Vagina (tissue), 2 donors: ENCODE results near the gene C6orf132. TPM values are rescaled to one million over a fixed set of nuclear protein-coding genes. Genes with fewer than 3 reads are reported as not detected.

Experiments
- DNase-seq, 2 donors: peaks; one replicate each; pipeline ENCODE4 v3.0.0-alpha.2; 2017; ENCODE audit errors: extremely low spot score in 2 of 2
- H3K27ac ChIP-seq: fragments of 200-600 bp; sonication (generic); one replicate; pipeline ENCODE4 v1.5.1; 2019
- H3K27me3 ChIP-seq: fragments of 200-600 bp; sonication (generic); one replicate; pipeline ENCODE4 v1.5.1; 2019
- H3K36me3 ChIP-seq, 2 donors: fragments of 200-600 bp; sonication (generic); one replicate each; pipeline ENCODE4 v1.5.1; 2017 to 2019
- H3K4me1 ChIP-seq: fragments of 200-600 bp; sonication (generic); one replicate; pipeline ENCODE4 v1.5.1; 2019
- H3K4me3 ChIP-seq, 2 donors: fragments of 200-600 bp; sonication (generic); 1 replicate in 1 of 2; 2 replicates in 1 of 2; pipeline ENCODE4 v1.5.1; 2016 to 2019
- H3K9me3 ChIP-seq: fragments of 200-600 bp; sonication (generic); one replicate; pipeline ENCODE4 v1.5.1; 2019
- CTCF ChIP-seq, 3 experiments: fragments of 450-650 bp in 2 of 3; fragments of 200-600 bp in 1 of 3; sonication (generic) in 1 of 3; IDR thresholded peaks; one replicate each; pipeline ENCODE4 v1.5.1; 2017 to 2019; ENCODE audit warnings: antibody characterized with exemption in 3 of 3, mild to moderate bottlenecking in 2 of 3, moderate library complexity in 2 of 3
- POLR2A ChIP-seq, 2 donors: fragments of 450-650 bp; IDR thresholded peaks; one replicate each; pipeline ENCODE4 v1.6.1; 2017; ENCODE audit warnings: antibody characterized with exemption in 2 of 2, mild to moderate bottlenecking in 2 of 2, moderate library complexity in 2 of 2
- POLR2AphosphoS5 ChIP-seq, 2 donors: sonication (generic); formaldehyde crosslinking; IDR thresholded peaks; one replicate each; pipeline ENCODE4 v1.9.0; 2017; ENCODE audit warnings: antibody characterized with exemption in 2 of 2, mild to moderate bottlenecking in 2 of 2, low read depth in 1 of 2; ENCODE audit not compliant: insufficient read depth in 1 of 2
- intact Hi-C: fragments of 100-400 bp; cut with DNase I; formaldehyde crosslinking; loops from one replicate; pipeline ENCODE4 v1.15.1; 2023
- total RNA-seq: library from RNA; depleted of rRNA; stranded (reverse); fragments of >200 nt; gene quantifications from one replicate; pipeline ENCODE4 v1.2.3, GENCODE V29; 2016

The C6orf132 gene
- 78.6 TPM for total RNA-seq

DNA sequence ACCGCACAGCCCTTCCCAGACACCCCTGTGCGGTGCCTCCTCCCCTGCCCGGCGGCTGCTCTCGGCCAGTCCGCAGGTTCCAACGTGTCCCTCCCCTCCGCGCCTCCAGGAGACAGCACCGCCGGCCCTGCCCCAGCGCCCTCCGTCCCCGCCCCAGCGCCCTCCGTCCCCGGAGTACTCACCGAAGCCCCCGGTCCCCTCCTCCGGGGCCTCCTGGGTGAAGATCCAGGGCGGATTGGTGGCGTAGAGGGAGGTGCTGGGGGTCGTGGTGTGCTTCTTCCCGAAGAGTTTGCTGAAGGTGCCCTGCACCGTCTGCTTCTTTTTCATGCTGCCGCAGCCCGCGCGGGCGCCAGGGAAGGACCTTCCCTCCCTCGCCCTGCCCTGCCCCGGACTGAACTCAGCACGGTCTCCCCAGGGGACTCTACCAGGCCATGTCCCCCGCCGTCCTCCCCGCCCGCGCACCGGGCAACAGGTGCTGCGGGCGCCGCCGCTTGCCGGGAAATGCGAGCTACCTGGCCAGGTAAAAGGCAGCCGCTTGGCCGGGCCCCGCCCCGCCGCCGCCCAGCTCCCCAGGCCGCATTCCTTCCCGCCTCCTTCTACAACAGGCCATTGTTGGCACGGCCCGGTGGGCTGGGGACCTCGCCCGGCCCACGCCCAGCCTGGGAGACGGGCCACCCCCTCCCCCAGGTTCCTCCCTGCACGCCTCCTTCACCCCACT, at the start of gene C6orf132:
Gene C6orf132 (minus strand): TSS at position 503 of the 718 bp plus-strand sequence. CDS start 176 bp downstream, at position 327.
- DNase-seq, result no peak
- no peaks in the 10 kb centered on the region for H3K27me3 ChIP-seq
- no peak for TF ChIP-seq CTCF (IDR thresholded peaks at IDR 0.05)
- TF ChIP-seq POLR2AphosphoS5 (IDR thresholded peaks at IDR 0.05; ENCODE audit: insufficient read depth in 1 of 2, low read depth in 1 of 2), result no peak
- no peak for TF ChIP-seq POLR2A (IDR thresholded peaks at IDR 0.05)
- H3K4me3 ChIP-seq, result peak within 1 kb of the TSS; percentile 54 to 59
- no peaks in the 10 kb centered on the region for H3K36me3 ChIP-seq
- no peaks in the 10 kb centered on the region for H3K9me3 ChIP-seq
- H3K27ac ChIP-seq, result peak within 1 kb of the TSS; percentile 82
- intact Hi-C loops, result no loop called here
- peaks cover 41% of the 10 kb centered on the region for H3K4me1 ChIP-seq

- TF ChIP-seq POLR2AphosphoS5 (IDR thresholded peaks at IDR 0.05; ENCODE audit: insufficient read depth in 1 of 2, low read depth in 1 of 2), result no peak
- no peak for TF ChIP-seq CTCF (IDR thresholded peaks at IDR 0.05)
- Histone ChIP-seq H3K9me3 (no peaks in the 10 kb centered on the region), H3K36me3 (no peaks in the 10 kb centered on the region), H3K27me3 (no peaks in the 10 kb centered on the region), H3K27ac (no peak overlapping the region), H3K4me3 (no peak overlapping the region), H3K4me1 (peaks cover 8% of the 10 kb centered on the region)
- intact Hi-C loops, result no loop called here
- DNase-seq, result no peak
Observed at GRCh38 chr6:42190554-42191183, 48.2 kb upstream of the C6orf132 start.

- DNase-seq, result no peak
- H3K4me1 ChIP-seq, result peaks cover 8% of the 10 kb centered on the region
- TF ChIP-seq POLR2A (IDR thresholded peaks at IDR 0.05) (no peak), CTCF (IDR thresholded peaks at IDR 0.05) (no peak), POLR2AphosphoS5 (IDR thresholded peaks at IDR 0.05; ENCODE audit: insufficient read depth in 1 of 2, low read depth in 1 of 2) (no peak)
- no peaks in the 10 kb centered on the region for H3K9me3 ChIP-seq
- intact Hi-C loops, result no loop called here
- no peak overlapping the region for H3K27ac ChIP-seq
- H3K4me3 ChIP-seq, result no peak overlapping the region
- no peaks in the 10 kb centered on the region for H3K36me3 ChIP-seq
- no peaks in the 10 kb centered on the region for H3K27me3 ChIP-seq
Observed at GRCh38 chr6:42188406-42188805, 46.0 kb upstream of the C6orf132 start.

DNA sequence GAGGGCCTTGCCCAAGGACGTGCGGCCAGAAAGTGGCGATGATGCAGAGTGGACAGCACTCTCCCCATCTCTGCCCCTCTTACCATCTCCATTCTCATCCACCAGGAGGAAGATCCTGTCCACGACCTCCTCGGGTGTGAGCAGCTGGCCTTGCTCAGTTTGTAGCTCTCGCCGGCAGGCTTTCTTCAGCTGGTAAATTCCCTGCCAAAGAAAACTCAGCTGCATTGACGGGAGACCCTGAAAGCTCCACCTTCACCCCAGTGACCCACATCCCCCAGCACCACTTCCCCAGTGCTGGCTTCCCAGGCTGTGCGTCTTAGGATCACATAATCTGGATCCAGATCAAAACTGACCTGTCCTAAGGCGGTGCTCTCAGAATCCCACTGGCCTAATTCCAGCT, 43.2 kb upstream of the C6orf132 start:
- no peaks in the 10 kb centered on the region for H3K36me3 ChIP-seq
- no peak overlapping the region for H3K27ac ChIP-seq
- intact Hi-C loops, result no loop called here
- DNase-seq, result no peak
- no peaks in the 10 kb centered on the region for H3K4me1 ChIP-seq
- TF ChIP-seq POLR2A (IDR thresholded peaks at IDR 0.05), result no peak
- TF ChIP-seq POLR2AphosphoS5 (IDR thresholded peaks at IDR 0.05; ENCODE audit: insufficient read depth in 1 of 2, low read depth in 1 of 2), result no peak
- no peak for TF ChIP-seq CTCF (IDR thresholded peaks at IDR 0.05)
- no peaks in the 10 kb centered on the region for H3K27me3 ChIP-seq
- H3K9me3 ChIP-seq, result no peaks in the 10 kb centered on the region
- H3K4me3 ChIP-seq, result no peak overlapping the region

- Histone ChIP-seq H3K27ac (no peak overlapping the region), H3K9me3 (no peaks in the 10 kb centered on the region), H3K36me3 (no peaks in the 10 kb centered on the region), H3K4me1 (no peaks in the 10 kb centered on the region), H3K4me3 (no peak overlapping the region), H3K27me3 (no peaks in the 10 kb centered on the region)
- TF ChIP-seq POLR2AphosphoS5 (IDR thresholded peaks at IDR 0.05; ENCODE audit: insufficient read depth in 1 of 2, low read depth in 1 of 2), result no peak
- TF ChIP-seq POLR2A (IDR thresholded peaks at IDR 0.05), result no peak
- TF ChIP-seq CTCF (IDR thresholded peaks at IDR 0.05), result no peak
- no peak for DNase-seq
- intact Hi-C loops, result no loop called here
Observed at GRCh38 chr6:42184475-42184874, 42.1 kb upstream of the C6orf132 start.
